ENCODE results near the gene CFHR4.
"Not testable (repeated sequence)": the region's sequence is repeated elsewhere in the genome, so short reads cannot be mapped to it uniquely, and the experiment has no call there.

Gene CFHR4

GRCh38 chr1:196890668-196891067 lies 2.8 kb downstream of the CFHR4 start:
- Histone ChIP-seq H3K4me3 (ENCODE audit: low read depth, low read length) (no peak overlapping the region), H3K36me3 (no peaks in the 10 kb centered on the region), H3K27ac (no peak overlapping the region), H3K27me3 (ENCODE audit: insufficient read depth, low read depth, severe bottlenecking) (no peaks in the 10 kb centered on the region), H3K9me3 (ENCODE audit: severe bottlenecking) (no peaks in the 10 kb centered on the region)
- TF ChIP-seq CTCF (IDR thresholded peaks at IDR 0.05; ENCODE audit: low read depth, low read length): no peak
- DNase-seq: no peak

- DNase-seq: no peak
- no peak overlapping the region for H3K27ac ChIP-seq
- no peak for TF ChIP-seq CTCF (IDR thresholded peaks at IDR 0.05; ENCODE audit: low read depth, low read length)
- H3K36me3 ChIP-seq: no peaks in the 10 kb centered on the region
- H3K9me3 ChIP-seq (ENCODE audit: severe bottlenecking): no peaks in the 10 kb centered on the region
- H3K4me3 ChIP-seq (ENCODE audit: low read depth, low read length): no peak overlapping the region
- H3K27me3 ChIP-seq (ENCODE audit: insufficient read depth, low read depth, severe bottlenecking): no peaks in the 10 kb centered on the region
Observed at GRCh38 chr1:196891251-196891650, 3.4 kb downstream of the CFHR4 start.

GRCh38 chr1:196896355-196896754 lies 8.5 kb downstream of the CFHR4 start:
- no peak for DNase-seq
- no peak for TF ChIP-seq CTCF (IDR thresholded peaks at IDR 0.05; ENCODE audit: low read depth, low read length)
- H3K27ac ChIP-seq: no peak overlapping the region

GRCh38 chr1:196897158-196897828 lies 9.4 kb downstream of the CFHR4 start:
- DNase-seq: no peak
- no peaks in the 10 kb centered on the region for H3K9me3 ChIP-seq (ENCODE audit: severe bottlenecking)
- no peak overlapping the region for H3K27ac ChIP-seq
- H3K4me3 ChIP-seq (ENCODE audit: low read depth, low read length): no peak overlapping the region
- TF ChIP-seq CTCF (IDR thresholded peaks at IDR 0.05; ENCODE audit: low read depth, low read length): no peak
- H3K27me3 ChIP-seq (ENCODE audit: insufficient read depth, low read depth, severe bottlenecking): no peaks in the 10 kb centered on the region
- H3K36me3 ChIP-seq: no peaks in the 10 kb centered on the region

More at GRCh38 chr1:196896355-196896754, 8.5 kb downstream of the CFHR4 start:
- Histone ChIP-seq H3K4me3 (ENCODE audit: low read depth, low read length) (no peak overlapping the region), H3K36me3 (no peaks in the 10 kb centered on the region), H3K9me3 (ENCODE audit: severe bottlenecking) (no peaks in the 10 kb centered on the region), H3K27me3 (ENCODE audit: insufficient read depth, low read depth, severe bottlenecking) (no peaks in the 10 kb centered on the region)

GRCh38 chr1:196902344-196902743 lies 14.5 kb downstream of the CFHR4 start:
- H3K36me3 ChIP-seq: no peaks in the 10 kb centered on the region
- no peaks in the 10 kb centered on the region for H3K9me3 ChIP-seq (ENCODE audit: severe bottlenecking)
- no peaks in the 10 kb centered on the region for H3K27me3 ChIP-seq (ENCODE audit: insufficient read depth, low read depth, severe bottlenecking)
- H3K4me3 ChIP-seq (ENCODE audit: low read depth, low read length): no peak overlapping the region
- no peak for DNase-seq
- no peak for TF ChIP-seq CTCF (IDR thresholded peaks at IDR 0.05; ENCODE audit: low read depth, low read length)
- H3K27ac ChIP-seq: no peak overlapping the region

GRCh38 chr1:196910215-196910614 lies 22.4 kb downstream of the CFHR4 start:
- DNase-seq: no peak
- TF ChIP-seq CTCF (IDR thresholded peaks at IDR 0.05; ENCODE audit: low read depth, low read length): 0 out of 2 replicates have a peak, but pooled peaks have one; percentile 11

GRCh38 chr1:196912283-196912682 lies 24.4 kb downstream of the CFHR4 start:
- not testable (repeated sequence) for H3K9me3 ChIP-seq (ENCODE audit: severe bottlenecking); H3K4me3 ChIP-seq (ENCODE audit: low read depth, low read length); DNase-seq; H3K27ac ChIP-seq; H3K36me3 ChIP-seq; H3K27me3 ChIP-seq (ENCODE audit: insufficient read depth, low read depth, severe bottlenecking)

More at GRCh38 chr1:196910215-196910614, 22.4 kb downstream of the CFHR4 start:
- H3K4me3 ChIP-seq (ENCODE audit: low read depth, low read length): no peak overlapping the region
- no peak overlapping the region for H3K27ac ChIP-seq
- H3K36me3 ChIP-seq: no peaks in the 10 kb centered on the region
- H3K9me3 ChIP-seq (ENCODE audit: severe bottlenecking): no peaks in the 10 kb centered on the region
- H3K27me3 ChIP-seq (ENCODE audit: insufficient read depth, low read depth, severe bottlenecking): no peaks in the 10 kb centered on the region

GRCh38 chr1:196926839-196927238 lies 39.0 kb downstream of the CFHR4 start:
- not testable (repeated sequence) for DNase-seq

More at GRCh38 chr1:196926839-196927238, 39.0 kb downstream of the CFHR4 start:
- not testable (repeated sequence) for H3K27me3 ChIP-seq (ENCODE audit: insufficient read depth, low read depth, severe bottlenecking); H3K4me3 ChIP-seq (ENCODE audit: low read depth, low read length); H3K9me3 ChIP-seq (ENCODE audit: severe bottlenecking); H3K27ac ChIP-seq; H3K36me3 ChIP-seq
